H1 (cell line): ENCODE measurements around the gene HOXC5. TPM values are rescaled to one million over a fixed set of nuclear protein-coding genes. Genes with fewer than 3 reads are reported as not detected.
A peak's percentile ranks its signal among the peaks of the same experiment; 100 is the strongest.

Source experiments
- CTCF ChIA-PET: fragments of 300-600 bp; sonication (Branson Sonifier 250); formaldehyde crosslinking; loops from one replicate; lab custom pipeline; 2021; ENCODE audit not compliant: partially characterized antibody; lab: Charles Lee
- POLR2A ChIA-PET: fragments of 300-600 bp; sonication (Branson Sonifier 250); formaldehyde crosslinking; loops from one replicate; lab custom pipeline; 2021; ENCODE audit warnings: inconsistent platforms; ENCODE audit not compliant: partially characterized antibody; lab: Charles Lee
- DNase-seq, 2 experiments: peaks; one replicate each; pipeline versions ENCODE4 v3.0.0 to v3.0.0-alpha.2; 2010 to 2022; ENCODE audit warnings: low spot score in 2 of 2, low read depth in 1 of 2, mixed read lengths in 1 of 2
- FAIRE-seq: peaks from 2 replicates; lab custom pipeline; 2011; peaks lifted over from hg19 to GRCh38; lab: Jason Lieb, UNC
- H2AFZ ChIP-seq: 2 replicates; pipeline ENCODE4 v1.8.1; 2012; ENCODE audit warnings: low read length, inconsistent platforms
- H2AK5ac ChIP-seq: 2 replicates; pipeline ENCODE4 v1.6.1; 2013; ENCODE audit warnings: low read depth, low read length
- H2BK120ac ChIP-seq: replicated peaks from 2 replicates; pipeline ENCODE3; 2013; ENCODE audit warnings: low read depth, low read length, inconsistent platforms
- H2BK12ac ChIP-seq: 2 replicates; pipeline ENCODE4 v1.6.1; 2013; ENCODE audit warnings: low read depth, low read length
- H2BK15ac ChIP-seq: 2 replicates; pipeline ENCODE4 v1.6.1; 2013; ENCODE audit warnings: low read length
- H2BK20ac ChIP-seq: 2 replicates; pipeline ENCODE4 v1.6.1; 2013; ENCODE audit warnings: low read length
- H2BK5ac ChIP-seq: 2 replicates; pipeline ENCODE4 v1.6.1; 2013; ENCODE audit warnings: low read depth, low read length
- H3K14ac ChIP-seq: 2 replicates; pipeline ENCODE4 v1.6.1; 2013; ENCODE audit warnings: inconsistent platforms; ENCODE audit not compliant: insufficient read length
- H3K18ac ChIP-seq: 2 replicates; pipeline ENCODE4 v1.6.1; 2013; ENCODE audit warnings: low read length; ENCODE audit errors: extremely low read depth
- H3K23ac ChIP-seq: 2 replicates; pipeline ENCODE4 v1.6.1; 2013; ENCODE audit warnings: inconsistent platforms; ENCODE audit not compliant: insufficient read length
- H3K23me2 ChIP-seq: 2 replicates; pipeline ENCODE4 v1.6.1; 2013; ENCODE audit warnings: low read depth, low read length
- H3K27ac ChIP-seq: 2 replicates; pipeline ENCODE4 v1.6.1; 2011; ENCODE audit warnings: low read depth, low read length, inconsistent platforms
- H3K27me3 ChIP-seq, 4 experiments: replicated peaks in 1 of 4; 1 replicate in 1 of 4; 2 replicates in 3 of 4; pipeline versions ENCODE4 v1.6.1 to v1.8.1; 2011 to 2013; ENCODE audit warnings: low read length in 3 of 4, mild to moderate bottlenecking in 3 of 4, inconsistent platforms in 2 of 4, mixed read lengths in 2 of 4, moderate library complexity in 1 of 4; ENCODE audit not compliant: control insufficient read depth in 3 of 4, insufficient read depth in 3 of 4; ENCODE audit errors: extremely low read depth in 1 of 4
- H3K36me3 ChIP-seq, 4 experiments: 2 replicates each; pipeline versions ENCODE4 v1.6.1 to v1.8.1; 2011 to 2013; ENCODE audit warnings: mild to moderate bottlenecking in 4 of 4, low read length in 3 of 4, moderate library complexity in 2 of 4, control low read depth in 1 of 4, inconsistent platforms in 1 of 4; ENCODE audit not compliant: insufficient read depth in 4 of 4, control insufficient read depth in 2 of 4
- H3K4ac ChIP-seq: replicated peaks from 2 replicates; pipeline ENCODE3; 2013; ENCODE audit warnings: low read length, low read depth, mixed read lengths, inconsistent platforms; ENCODE audit not compliant: insufficient read length
- H3K4me1 ChIP-seq, 4 experiments: replicated peaks in 1 of 4; 1 replicate in 1 of 4; 2 replicates in 3 of 4; pipeline versions ENCODE4 v1.6.1 to v1.8.1; 2011 to 2013; ENCODE audit warnings: low read length in 3 of 4, inconsistent platforms in 2 of 4, mixed read lengths in 1 of 4; ENCODE audit not compliant: insufficient read depth in 4 of 4, control insufficient read depth in 3 of 4
- H3K4me2 ChIP-seq, 2 experiments: 2 replicates each; pipeline versions ENCODE4 v1.6.1 to v1.8.1; 2011 to 2013; ENCODE audit warnings: low read depth in 2 of 2, low read length in 2 of 2, control low read depth in 1 of 2, inconsistent platforms in 1 of 2, mild to moderate bottlenecking in 1 of 2; ENCODE audit not compliant: insufficient read depth in 1 of 2
- H3K4me3 ChIP-seq, 4 experiments: fragments of 200-600, 300-600 bp in 1 of 4; sonication (generic), shearing (Covaris generic), sonication (Bioruptor Twin) in 1 of 4; 2 replicates each; pipeline versions ENCODE4 v1.5.1 to v1.8.1; 2011 to 2016; ENCODE audit warnings: low read length in 4 of 4, low read depth in 3 of 4, control low read depth in 2 of 4, inconsistent platforms in 2 of 4, mild to moderate bottlenecking in 2 of 4, mixed read lengths in 1 of 4, moderate library complexity in 1 of 4; ENCODE audit not compliant: insufficient read depth in 2 of 4; ENCODE audit errors: extremely low read depth in 1 of 4
- H3K56ac ChIP-seq: replicated peaks from 2 replicates; pipeline ENCODE3; 2013; ENCODE audit warnings: low read depth, mild to moderate bottlenecking, mixed read lengths, low read length, inconsistent platforms; ENCODE audit not compliant: insufficient read length
- H3K79me1 ChIP-seq: 2 replicates; pipeline ENCODE4 v1.6.1; 2013; ENCODE audit warnings: low read depth, low read length, control low read depth
- H3K79me2 ChIP-seq, 2 experiments: 2 replicates each; pipeline versions ENCODE4 v1.6.1 to v1.8.1; 2012 to 2013; ENCODE audit warnings: low read length in 2 of 2, mild to moderate bottlenecking in 2 of 2, inconsistent platforms in 1 of 2; ENCODE audit not compliant: insufficient read depth in 2 of 2, control insufficient read depth in 1 of 2
- H3K9ac ChIP-seq, 4 experiments: replicated peaks in 1 of 4; 1 replicate in 1 of 4; 2 replicates in 3 of 4; pipeline versions ENCODE4 v1.6.1 to v1.8.1; 2011 to 2013; ENCODE audit warnings: low read depth in 3 of 4, low read length in 3 of 4, control low read depth in 2 of 4, mild to moderate bottlenecking in 2 of 4, moderate library complexity in 2 of 4, inconsistent platforms in 1 of 4; ENCODE audit errors: extremely low read depth in 1 of 4
- H3K9me3 ChIP-seq, 2 experiments: 2 replicates each; pipeline versions ENCODE4 v1.6.1 to v1.8.1; 2012 to 2013; ENCODE audit warnings: mild to moderate bottlenecking in 2 of 2, moderate library complexity in 2 of 2, control low read depth in 1 of 2, inconsistent platforms in 1 of 2, low read depth in 1 of 2, low read length in 1 of 2, mixed read lengths in 1 of 2; ENCODE audit not compliant: insufficient read depth in 2 of 2
- H4K20me1 ChIP-seq, 2 experiments: replicated peaks in 1 of 2; 2 replicates each; pipeline versions ENCODE3 to v1.8.1; 2011 to 2013; ENCODE audit warnings: inconsistent platforms in 2 of 2, low read length in 2 of 2, mild to moderate bottlenecking in 1 of 2; ENCODE audit not compliant: insufficient read depth in 2 of 2, control insufficient read depth in 1 of 2
- H4K5ac ChIP-seq: 2 replicates; pipeline ENCODE4 v1.6.1; 2013; ENCODE audit warnings: low read length, low read depth, mixed read lengths, inconsistent platforms; ENCODE audit not compliant: insufficient read length
- H4K8ac ChIP-seq: 2 replicates; pipeline ENCODE4 v1.8.0; 2013; ENCODE audit warnings: mild to moderate bottlenecking, moderate library complexity, low read length, inconsistent platforms; ENCODE audit not compliant: insufficient read depth; ENCODE audit errors: extremely low read depth
- H4K91ac ChIP-seq: replicated peaks from 2 replicates; pipeline ENCODE3; 2013; ENCODE audit warnings: low read length, mixed read lengths, inconsistent platforms; ENCODE audit not compliant: insufficient read length
- RNF2 ChIP-seq: fragments of 200-900, 300-1000 bp; sonication (generic); IDR thresholded peaks from 2 replicates; pipeline ENCODE4 v1.7.1; 2016; ENCODE audit warnings: borderline replicate concordance, low read depth, mild to moderate bottlenecking, antibody characterized with exemption, low read length; ENCODE audit not compliant: poor library complexity, severe bottlenecking; ENCODE audit errors: missing control alignments
- SUZ12 ChIP-seq: fragments of 200-600 bp; sonication (generic); IDR thresholded peaks from 2 replicates; pipeline ENCODE4 v1.6.1; 2012; ENCODE audit warnings: mild to moderate bottlenecking, inconsistent platforms, low read length, moderate library complexity, mixed read lengths
- WGBS, 2 experiments: shearing (Covaris generic) in 1 of 2; methylation state at CpG; one replicate each; pipeline versions ENCODE4 v1.1.6 to v1.1.7; 2013 to 2015; ENCODE audit warnings: low lambda C conversion rate in 2 of 2, mixed read lengths in 2 of 2, inconsistent platforms in 1 of 2, low coverage in 1 of 2, missing lambda C conversion rate in 1 of 2; ENCODE audit not compliant: insufficient replicate concordance in 2 of 2, insufficient coverage in 1 of 2, insufficient read length in 1 of 2; ENCODE audit errors: extremely low coverage in 1 of 2, missing lambda C conversion rate in 1 of 2; 5-methylcytosine and 5-hydroxymethylcytosine counted together
- polyA plus RNA-seq, 7 experiments: library from polyadenylated mRNA; depleted of rRNA in 3 of 7; stranded (reverse) in 5 of 7; unstranded in 2 of 7; fragments of >200 nt in 5 of 7; fragments of 200-250 nt in 2 of 7; gene quantifications; 1 replicate in 5 of 7; 2 replicates in 1 of 7; 4 replicates in 1 of 7; pipeline versions ENCODE4 v1.2.1 to v1.2.3, GENCODE V29; 2011 to 2013; ENCODE audit warnings: missing spikeins in 2 of 7, mixed read lengths in 2 of 7
- total RNA-seq: library from RNA; stranded (reverse); fragmentation: NEBNext Ultra II Directional; extraction: Animal tissue kit (Norgen Biotek cat#: 25700); gene quantifications from 2 replicates; pipeline ENCODE4 v1.2.1, GENCODE V29; 2021
- TF ChIP-seq, protein P1 (sequence below): IDR thresholded peaks from 2 replicates; pipeline ENCODE4 v1.6.1; 2012; ENCODE audit warnings: low read length, inconsistent platforms

The HOXC5 gene
- total and polyA plus RNA-seq, 2 of the 8 experiments (the other 6 are each of a cell fraction or from before 2014, with no cell fraction given) = not detected

DNA sequence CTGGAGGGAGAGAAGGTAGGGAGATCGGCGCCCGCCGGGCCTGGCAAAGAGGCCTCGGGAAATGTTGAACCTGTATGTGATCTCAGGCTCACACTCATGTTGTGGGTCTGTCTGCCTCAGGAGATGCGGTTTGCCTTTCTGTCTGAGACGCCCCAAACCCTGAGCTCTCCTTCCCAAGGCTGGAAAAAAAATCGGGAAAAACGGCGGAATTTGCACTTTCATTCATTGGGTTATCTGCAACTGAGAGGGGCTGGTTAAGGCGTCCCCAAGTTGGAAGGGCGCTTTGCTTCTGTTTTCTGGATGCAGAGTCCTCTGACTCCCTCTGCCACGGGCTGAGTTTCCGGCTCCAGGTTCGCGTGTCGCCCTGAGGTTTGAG lies 37.9 kb upstream of the HOXC5 start:
- Histone ChIP-seq H3K4me2 (peak overlapping the region; percentile 23 to 56), H3K79me2 (no peaks in the 10 kb centered on the region), H3K27me3 (peaks cover 97 to 100% (median 100%) of the 10 kb centered on the region in 4 experiments), H3K56ac (no peak overlapping the region), H3K27ac (no peak overlapping the region), H4K20me1 (peaks cover 28 to 29% of the 10 kb centered on the region in 2 experiments), H2BK5ac (0 out of 2 replicates have a peak overlapping the region, but pooled peaks have one; percentile 2), H3K18ac (no peak overlapping the region; the same call in 1 of the 2 replicates), H3K4ac (no peak overlapping the region), H3K23ac (no peak overlapping the region), H2BK20ac (peak overlapping the region; percentile 72; the same call in 1 of the 2 replicates), H3K79me1 (no peaks in the 10 kb centered on the region), H2BK120ac (no peak overlapping the region), H3K14ac (no peak overlapping the region), H3K9ac (no peak overlapping the region), H3K4me3 (peak overlapping the region in 1 of 4 experiments; percentile 5; a peak in 1 of 8 replicates), H2AK5ac (peak overlapping the region; percentile 93), H3K4me1 (peaks cover 0 to 17% (median 4%) of the 10 kb centered on the region in 4 experiments; a peak in 5 of 7 replicates), H4K5ac (no peak overlapping the region), H3K36me3 (peaks cover 0 to 19% (median 0%) of the 10 kb centered on the region in 4 experiments; a peak in 1 of 8 replicates), H4K91ac (no peak overlapping the region), H2AFZ (no peak overlapping the region), H3K23me2 (peaks cover 2% of the 10 kb centered on the region; the same call in 1 of the 2 replicates), H3K9me3 (peaks cover 0 to 4% of the 10 kb centered on the region in 2 experiments; a peak in 1 of 4 replicates), H4K8ac (no peak overlapping the region), H2BK12ac (peak overlapping the region; percentile 68), H2BK15ac (peak overlapping the region; percentile 72; the same call in 1 of the 2 replicates)
- FAIRE-seq (no peak), DNase-seq (no peak)
- CTCF ChIA-PET = interaction anchor here (0.7 to 4.4 kb wide), 7 partner anchors 10 to 218 kb away, joined by 3 to 28 read pairs (median 4); partner anchors contain the start of genes HOXC10 and HOXC8
- 1% methylated on average over 11 of the region's 17 CpGs; no CpG with 5 or more reads in 1 of the 2 experiments for WGBS, 2 experiments
- TF ChIP-seq, protein P1, sequence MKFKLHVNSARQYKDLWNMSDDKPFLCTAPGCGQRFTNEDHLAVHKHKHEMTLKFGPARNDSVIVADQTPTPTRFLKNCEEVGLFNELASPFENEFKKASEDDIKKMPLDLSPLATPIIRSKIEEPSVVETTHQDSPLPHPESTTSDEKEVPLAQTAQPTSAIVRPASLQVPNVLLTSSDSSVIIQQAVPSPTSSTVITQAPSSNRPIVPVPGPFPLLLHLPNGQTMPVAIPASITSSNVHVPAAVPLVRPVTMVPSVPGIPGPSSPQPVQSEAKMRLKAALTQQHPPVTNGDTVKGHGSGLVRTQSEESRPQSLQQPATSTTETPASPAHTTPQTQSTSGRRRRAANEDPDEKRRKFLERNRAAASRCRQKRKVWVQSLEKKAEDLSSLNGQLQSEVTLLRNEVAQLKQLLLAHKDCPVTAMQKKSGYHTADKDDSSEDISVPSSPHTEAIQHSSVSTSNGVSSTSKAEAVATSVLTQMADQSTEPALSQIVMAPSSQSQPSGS = no peak
- TF ChIP-seq SUZ12 (peak; percentile 7; the same call in 1 of the 2 replicates), RNF2 (peak; percentile 30)
- POLR2A ChIA-PET = interaction anchor here (1.6 kb wide), 1 partner anchor 9 kb away, joined by 4 read pairs; no protein-coding TSS in a partner anchor
